Fibroblast of peridontal ligament (primary cell): ENCODE measurements around the gene HDLBP.
"Not testable (repeated sequence)": the region's sequence is repeated elsewhere in the genome, so short reads cannot be mapped to it uniquely, and the experiment has no call there.

ENCODE experiments used
- DNase-seq: peaks from one replicate; pipeline ENCODE4 v3.0.0-alpha.2; 2010; ENCODE audit errors: extremely low read depth

The HDLBP gene

DNA sequence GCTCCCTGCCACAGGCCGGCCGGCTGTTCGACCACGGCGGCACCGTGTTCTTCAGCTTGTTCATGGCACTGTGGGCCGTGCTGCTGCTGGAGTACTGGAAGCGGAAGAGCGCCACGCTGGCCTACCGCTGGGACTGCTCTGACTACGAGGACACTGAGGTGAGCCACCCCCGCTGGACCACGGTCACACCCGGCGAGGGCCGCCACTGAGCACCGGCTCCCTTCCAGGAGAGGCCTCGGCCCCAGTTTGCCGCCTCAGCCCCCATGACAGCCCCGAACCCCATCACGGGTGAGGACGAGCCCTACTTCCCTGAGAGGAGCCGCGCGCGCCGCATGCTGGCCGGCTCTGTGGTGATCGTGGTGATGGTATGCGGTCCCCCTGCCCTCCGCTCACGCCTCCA lies 106.2 kb downstream of the HDLBP start:
- DNase-seq: no peak

DNA sequence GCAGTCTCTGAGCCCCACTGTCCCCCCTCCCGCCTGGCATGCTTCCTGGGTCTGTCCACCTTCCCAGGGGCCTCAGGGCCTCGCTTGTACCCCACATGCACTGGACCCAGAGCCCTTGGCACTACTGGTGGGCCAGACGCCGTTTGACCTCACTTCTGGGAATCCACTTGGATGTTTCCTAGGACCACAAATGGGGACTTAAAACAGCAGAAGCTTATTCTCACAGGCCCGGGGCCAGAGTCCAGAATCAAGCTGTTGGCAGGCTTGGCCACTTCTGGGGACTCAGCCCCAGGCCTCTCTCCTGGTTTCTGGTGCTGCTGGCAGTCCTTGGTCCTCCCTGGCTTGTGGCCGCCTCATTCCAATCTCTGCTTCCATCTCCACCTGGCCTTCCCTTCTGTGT lies 107.4 kb downstream of the HDLBP start:
- DNase-seq: no peak

DNA sequence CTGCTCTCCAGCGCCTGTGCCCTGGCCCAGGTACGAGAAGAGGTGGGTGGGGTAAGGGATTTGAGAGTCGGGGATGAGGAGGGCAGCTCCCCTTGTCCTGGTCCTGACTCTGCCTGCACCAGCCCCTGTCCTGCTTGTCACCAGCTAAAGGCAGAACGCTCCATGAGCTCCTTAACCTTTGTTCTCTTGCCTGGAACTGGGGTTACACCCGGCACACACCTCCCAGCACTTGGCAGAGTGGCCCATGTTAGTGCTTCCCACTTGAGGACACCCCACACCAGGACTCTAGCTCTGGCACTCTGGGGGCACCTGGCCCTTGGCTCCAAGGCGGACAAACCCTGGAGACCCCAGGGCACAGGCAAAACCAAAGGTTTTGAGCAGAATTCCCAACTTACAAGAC lies 107.8 kb downstream of the HDLBP start:
- DNase-seq: no peak

DNA sequence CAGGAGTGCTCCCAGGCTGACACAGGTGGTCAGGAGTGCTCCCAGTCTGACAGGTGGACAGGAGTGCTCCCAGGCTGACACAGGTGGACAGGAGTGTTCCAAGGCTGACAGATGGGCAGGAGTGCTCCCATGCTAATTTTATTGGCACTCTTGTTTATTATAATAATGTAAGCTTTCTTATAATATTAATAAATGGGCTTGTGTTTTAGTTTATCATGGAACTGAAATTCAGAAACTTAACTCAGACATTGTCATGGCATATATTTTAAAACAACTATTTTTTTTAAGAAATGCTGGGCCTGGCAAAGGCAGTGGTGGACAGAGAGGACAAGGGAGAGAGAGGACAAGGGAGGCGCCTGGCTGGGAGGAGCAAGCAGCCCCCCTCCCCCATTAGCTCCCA lies 108.3 kb downstream of the HDLBP start:
- no peak for DNase-seq

DNA sequence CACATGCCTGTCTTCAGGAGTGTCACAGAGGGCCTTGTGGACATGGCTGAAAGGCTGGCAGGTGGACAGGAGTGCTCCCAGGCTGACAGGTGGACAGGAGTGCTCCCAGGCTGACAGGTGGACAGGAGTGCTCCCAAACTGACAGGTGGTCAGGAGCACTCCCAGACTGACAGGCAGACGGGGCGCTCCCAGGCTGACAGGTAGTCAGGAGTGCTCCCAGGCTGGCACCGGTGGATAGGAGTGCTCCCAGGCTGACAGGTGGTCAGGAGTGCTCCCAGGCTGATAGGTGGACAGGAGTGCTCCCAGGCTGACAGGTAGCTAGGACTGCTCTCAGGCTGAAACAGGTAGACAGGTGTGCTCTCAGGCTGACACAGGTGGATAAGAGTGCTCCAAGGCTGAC lies 110.4 kb downstream of the HDLBP start:
- no peak for DNase-seq

DNA sequence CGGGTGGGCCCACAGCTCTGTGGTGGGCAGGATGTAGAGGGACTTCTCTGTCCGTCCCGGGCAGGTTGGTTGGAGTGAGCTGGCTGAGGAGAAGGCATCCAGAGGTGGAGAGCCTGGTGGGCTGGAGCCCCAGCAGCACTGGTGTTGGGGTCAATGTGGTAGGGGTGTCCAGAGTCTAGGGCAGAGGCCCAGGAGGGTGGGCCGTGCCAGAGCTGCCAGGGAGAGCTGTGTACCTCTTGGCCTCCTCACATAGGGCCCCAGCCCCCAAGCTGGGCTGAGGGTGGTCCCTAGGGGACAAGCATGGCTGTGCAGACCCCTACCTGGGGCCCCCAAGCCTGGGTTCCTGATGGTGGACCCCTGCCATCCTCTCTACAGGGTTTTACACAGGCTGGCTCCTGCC lies 111.0 kb downstream of the HDLBP start:
- no peak for DNase-seq

DNA sequence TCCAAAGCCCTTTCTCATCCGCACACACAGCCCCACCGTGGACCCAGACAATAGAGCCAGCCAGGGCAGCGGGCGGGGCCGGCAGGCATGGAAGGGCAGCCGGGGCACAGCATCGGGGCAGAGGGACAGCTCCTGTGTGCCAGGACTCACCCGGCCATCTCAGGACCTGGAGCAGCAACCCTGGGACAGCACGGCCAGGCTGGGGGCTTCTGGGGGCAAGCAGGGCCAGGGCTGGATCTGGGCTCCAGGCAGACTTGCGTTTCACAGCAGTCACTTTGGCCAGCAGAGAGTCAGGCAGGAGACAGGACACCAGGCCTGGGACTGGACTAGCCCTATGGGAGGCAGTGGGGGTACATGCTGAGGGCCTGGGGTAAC lies 111.5 kb downstream of the HDLBP start:
- no peak for DNase-seq

DNA sequence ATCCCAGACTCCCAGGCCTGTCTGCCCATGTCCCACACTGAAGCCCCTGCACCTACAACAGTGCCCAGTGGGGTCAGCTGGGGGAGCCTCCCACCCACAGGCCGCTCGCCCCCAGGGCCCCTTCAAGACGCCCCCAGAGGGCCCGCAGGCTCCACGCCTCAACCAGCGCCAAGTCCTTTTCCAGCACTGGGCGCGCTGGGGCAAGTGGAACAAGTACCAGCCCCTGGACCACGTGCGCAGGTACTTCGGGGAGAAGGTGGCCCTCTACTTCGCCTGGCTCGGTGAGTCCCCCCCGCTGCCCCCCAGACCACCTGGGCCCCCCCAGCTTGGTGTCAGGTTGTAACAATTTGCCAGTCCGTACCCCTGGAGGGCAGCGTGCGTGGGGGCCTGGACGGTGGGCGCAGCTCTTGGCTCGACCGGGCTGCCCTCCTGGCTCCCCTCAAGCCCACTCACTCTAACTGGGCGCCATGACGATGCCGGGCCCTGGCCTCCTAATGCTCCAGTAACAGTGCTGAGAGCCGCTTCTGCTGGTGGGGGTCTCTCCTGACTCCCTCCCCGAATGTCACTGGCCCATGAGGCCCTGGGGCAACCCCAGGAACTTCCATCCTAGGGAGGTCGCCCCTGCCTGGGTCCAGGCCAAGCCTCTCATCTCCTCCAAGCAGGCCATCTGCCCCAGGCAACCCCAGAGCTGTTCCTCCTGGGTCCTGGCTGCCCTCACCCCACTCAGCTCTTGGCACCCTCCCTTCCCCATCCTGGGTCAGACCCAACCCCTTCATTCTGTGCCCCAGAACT lies 112.1 kb downstream of the HDLBP start:
- DNase-seq: no peak

DNA sequence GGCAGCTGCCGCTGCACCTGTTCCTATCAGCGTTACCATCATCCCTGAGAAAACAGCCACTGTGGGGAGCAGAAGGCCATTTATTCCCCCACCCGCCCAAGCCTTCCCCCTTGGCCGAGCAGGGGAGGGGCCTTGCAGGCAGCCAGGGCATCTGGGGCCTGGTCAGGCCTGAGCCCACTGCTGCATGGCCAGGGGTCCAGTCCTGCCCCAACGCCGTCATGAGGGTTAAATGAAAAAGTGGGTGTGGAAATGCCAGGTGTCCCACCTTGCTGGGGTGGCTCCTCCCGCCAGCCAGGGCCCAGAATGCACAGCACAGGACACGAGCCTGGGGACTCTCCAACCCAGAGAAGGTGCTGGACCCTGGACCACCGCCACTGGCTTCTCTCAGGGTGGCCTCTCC lies 112.8 kb downstream of the HDLBP start:
- no peak for DNase-seq

DNA sequence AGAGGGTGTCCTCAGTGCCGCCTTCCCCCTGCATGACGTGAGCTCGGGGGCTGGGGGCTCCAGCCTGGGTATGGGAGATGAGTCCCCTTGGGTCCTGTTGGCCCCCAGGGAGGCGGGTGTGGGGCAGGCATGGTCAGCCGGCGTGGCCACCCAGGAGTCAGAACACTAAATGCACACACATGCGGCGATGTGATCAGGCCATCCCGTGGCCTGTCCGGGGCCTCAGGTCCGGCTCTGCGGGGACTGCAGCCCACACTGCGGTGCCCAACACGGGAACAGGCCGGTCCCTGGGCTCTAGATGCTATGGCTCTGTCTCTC lies 113.2 kb downstream of the HDLBP start:
- no peak for DNase-seq

DNA sequence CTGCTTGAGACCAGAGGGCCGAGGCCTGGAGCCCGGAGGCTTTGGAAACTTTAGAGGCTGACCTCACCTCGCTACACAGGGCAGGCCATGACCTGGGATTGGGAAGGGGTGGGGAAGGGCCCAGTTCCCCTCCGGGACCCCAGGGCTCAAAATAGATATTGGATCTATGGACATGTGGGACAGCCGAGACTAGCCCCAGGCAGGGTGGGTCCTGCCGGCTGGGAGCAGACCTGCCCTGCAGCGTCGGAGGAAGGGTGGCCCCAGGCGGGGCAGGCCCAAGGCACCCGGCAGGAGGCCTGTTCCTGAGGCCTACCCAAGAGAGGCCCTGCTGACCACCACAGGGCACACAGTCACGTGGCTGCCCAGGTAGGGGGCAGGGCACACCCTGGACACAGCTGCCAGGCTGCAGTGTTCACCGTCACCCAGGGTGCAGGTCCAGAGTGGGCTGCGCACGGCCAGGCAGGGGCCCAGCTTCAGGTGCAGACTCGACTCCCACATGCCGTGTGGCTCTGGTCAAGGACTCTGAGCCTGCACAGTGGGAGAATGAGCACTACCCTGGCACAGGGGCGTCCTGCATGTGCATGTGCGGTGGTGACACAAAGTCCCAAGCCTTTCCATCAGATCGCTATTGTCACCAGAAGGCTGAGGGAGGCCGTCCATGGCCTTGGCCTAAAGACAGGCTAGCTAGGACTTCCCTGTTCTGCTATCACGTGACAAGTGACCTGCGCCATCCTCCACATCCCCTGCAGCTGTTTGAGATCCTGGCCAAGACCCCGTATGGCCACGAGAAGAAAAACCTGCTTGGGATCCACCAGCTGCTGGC lies 113.8 kb downstream of the HDLBP start:
- no peak for DNase-seq

DNA sequence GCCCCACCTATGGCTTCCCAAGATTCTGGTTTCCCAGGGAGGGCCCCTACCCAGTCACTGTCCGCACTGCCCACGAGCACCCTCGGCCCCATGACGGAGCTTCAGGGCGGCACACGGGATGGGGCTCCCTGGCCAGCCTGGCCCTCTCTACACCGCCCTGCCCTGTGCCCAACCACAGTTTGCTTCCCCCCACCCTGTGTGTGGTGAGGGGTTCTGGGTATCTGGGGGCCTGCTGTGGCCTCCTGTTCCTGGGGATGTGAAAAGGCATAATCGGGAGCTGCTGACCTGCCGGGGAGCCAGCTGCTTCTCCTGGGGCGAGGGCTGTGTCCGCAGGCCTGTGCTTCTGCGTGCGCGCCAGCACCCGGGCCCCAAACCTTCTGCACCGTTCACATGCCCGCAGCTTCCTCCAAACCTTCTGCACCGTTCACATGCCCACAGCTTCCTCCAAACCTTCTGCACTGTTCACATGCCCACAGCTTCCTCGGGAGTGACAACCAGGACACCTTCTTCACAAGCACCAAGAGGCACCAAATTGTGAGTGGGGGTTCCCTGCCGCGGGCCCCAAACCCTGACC lies 114.6 kb downstream of the HDLBP start:
- DNase-seq: no peak

DNA sequence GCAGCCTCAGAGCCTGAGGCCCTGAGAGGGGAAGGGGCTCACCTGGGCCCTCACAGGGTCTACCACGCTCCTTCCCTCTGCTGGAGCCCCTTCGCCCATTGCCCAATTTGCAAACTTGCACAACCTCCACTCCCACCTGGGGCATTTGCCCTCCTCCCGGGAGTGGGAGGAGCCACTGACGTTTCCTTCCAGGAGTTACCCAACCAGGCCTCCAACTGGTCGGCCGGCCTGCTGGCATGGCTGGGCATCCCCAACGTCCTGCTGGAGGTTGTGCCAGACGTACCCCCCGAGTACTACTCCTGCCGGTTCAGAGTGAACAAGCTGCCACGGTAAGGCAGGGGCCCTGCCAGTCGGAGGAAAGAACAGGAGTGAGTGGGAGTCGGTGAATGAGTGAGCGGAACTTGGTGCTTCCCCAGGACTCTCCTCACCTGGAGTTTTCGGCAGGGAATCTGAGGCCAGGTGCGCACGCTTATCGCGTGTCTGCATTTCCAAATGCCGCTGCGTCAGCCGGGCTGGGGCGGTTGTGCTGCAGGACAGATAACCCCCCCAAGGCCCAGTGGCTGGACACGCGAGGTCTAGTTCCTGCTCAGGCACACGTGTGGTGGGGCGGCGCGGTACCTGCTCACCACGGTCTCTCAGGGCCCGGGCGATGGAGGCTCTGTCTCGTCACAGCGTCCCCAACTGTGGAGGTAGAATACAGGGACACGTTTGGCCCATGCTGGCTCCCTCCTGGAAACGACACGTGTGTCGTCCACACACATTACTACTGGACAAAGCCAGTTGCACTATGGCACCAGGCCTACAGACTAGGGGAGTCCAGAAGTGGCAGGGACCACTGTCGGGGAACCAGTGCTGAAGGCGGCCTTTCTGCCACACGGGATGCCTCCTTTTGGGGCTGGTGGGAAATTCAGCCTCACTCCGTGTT lies 115.3 kb downstream of the HDLBP start:
- no peak for DNase-seq

DNA sequence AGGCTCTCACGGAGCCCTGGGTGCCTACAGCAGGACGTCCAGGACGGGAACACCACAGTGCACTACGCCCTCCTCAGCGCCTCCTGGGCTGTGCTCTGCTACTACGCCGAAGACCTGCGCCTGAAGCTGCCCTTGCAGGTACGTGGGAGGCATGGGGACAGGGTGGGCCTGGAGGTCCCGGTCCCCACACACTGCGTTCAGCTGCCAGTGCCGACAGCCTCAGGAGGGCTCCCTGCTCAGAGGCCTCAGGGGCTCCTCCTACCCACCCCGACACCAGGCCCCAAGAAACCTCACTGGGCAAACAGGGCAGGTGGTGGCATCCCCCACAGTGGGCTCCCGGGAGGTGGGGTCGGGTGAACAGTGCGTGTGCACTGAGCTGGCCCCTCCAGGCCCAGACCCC lies 116.2 kb downstream of the HDLBP start:
- no peak for DNase-seq

DNA sequence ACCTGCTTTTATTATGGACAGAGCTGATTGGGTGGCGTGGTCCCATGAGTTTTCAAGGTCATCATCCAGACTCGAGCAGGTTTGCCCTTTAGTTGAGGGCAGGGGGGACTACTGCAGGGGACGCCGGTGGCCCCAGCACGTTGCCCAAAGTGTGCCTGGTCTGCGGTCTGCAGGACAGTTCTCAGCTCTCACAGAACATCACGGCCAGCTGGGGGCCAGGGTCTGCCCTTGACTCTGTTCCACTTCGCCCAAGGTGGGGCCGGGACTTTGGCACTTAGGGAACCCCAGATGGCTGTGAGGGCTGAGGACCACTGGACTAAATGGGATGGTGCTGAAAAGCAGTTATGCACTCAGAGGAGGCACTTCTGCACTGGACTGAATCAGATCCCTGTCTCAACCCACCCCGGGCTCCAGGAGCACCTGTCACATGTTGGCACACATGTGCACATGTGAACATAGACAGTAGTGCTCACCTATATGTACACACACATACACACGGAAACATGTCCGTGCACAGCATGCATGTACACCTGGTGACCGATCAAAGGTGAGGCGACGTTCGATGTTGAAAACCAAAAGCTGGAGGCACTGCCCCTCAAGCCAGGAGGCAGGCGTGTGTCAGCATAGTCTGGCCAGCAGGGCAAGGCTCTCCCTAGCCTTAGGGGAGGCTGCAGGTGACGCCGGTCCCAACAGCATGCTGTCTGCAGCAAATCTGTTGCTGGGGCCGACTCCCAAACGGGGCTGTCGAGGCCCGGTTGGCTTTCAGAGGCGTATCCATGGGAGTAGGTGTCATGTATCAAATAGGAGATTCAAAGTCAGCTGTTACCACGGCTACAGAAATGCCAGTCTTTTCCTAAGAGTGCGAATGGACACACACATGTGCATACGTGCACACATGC lies 116.8 kb downstream of the HDLBP start:
- no peak for DNase-seq

DNA sequence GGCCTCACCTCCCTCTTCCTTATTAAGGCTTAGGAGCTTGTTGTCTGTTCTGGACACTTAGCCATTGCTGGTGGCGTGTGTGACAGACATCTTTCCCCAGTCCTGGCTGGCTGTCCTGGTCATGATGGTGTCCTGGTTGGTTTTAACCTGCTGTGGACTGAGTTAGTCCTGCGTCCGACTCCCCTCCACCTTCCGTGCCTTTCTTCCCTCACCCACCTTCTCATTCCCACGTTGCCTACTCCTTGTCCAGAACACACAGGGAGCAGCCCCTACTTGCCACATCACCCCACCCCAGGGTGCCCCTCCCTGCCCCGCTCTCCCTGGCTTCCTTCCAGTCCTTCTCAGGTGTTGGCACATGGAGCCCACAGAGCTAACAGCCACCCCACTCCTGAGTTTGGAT lies 117.5 kb downstream of the HDLBP start:
- DNase-seq: no peak

DNA sequence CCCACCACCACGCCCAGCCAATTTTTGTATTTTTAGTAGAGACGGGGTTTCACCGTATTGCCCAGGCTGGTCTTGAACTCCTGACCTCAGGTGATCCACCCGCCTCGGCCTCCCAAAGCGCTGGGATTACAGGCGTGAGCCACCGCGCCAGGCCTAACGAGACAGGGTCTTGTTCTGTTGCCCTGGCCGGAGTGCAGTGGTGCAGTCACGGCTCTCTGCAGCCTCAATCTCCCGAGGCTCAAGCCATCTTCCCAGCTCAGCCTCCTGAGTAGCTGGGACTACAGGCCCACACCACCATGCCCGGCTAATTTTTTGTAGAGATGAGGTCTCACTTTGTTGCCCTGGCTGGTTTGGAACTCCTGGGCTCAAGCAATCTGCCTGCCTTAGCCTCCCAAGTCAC lies 118.2 kb downstream of the HDLBP start:
- not testable (repeated sequence) for DNase-seq

DNA sequence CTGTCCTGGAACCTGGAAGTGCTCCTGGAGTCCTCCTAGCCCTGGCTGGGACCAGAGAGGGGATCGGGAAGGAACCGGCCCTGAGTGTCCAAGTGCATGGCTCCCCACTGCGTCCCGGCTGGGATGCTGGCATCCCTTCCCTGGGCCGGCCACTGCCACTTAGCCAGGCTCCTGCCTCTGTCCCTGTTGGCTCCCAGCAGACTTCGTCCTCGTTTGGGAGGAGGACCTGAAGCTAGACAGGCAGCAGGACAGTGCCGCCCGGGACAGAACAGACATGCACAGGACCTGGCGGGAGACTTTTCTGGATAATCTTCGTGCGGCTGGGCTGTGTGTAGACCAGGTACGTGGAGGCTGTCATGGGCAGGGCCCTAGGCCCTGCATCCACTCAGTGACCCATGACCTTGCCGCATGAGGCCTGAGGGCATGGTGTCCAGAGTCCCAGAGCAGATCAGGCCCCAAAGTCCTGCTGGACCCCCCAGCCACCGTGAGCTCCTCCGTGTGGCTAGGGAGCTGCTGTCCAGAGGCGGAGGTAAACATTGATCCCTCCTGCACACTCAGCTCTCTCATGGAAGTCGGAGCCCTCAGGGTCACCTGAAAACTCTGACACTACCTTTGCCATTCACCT lies 119.9 kb downstream of the HDLBP start:
- DNase-seq: no peak

DNA sequence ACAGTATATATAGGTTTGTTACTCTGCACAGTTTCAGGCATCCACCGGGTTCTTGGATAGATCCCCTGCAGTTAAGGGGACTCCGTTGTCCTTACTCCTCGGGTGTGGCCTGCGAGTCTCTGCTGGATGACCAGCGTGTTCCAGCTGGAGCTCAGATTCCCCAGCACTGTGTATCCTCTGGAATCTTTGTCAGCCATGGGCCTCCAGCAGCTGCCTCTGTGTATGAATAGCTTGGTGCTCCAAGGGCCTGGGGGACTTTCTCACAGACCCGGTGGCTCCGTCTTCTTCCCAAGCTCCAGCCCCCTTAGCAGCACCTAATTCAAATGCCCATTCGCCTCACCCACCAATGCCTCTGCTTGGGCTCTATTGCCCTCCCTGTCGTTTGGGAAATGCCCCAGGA lies 120.7 kb downstream of the HDLBP start:
- DNase-seq: no peak

DNA sequence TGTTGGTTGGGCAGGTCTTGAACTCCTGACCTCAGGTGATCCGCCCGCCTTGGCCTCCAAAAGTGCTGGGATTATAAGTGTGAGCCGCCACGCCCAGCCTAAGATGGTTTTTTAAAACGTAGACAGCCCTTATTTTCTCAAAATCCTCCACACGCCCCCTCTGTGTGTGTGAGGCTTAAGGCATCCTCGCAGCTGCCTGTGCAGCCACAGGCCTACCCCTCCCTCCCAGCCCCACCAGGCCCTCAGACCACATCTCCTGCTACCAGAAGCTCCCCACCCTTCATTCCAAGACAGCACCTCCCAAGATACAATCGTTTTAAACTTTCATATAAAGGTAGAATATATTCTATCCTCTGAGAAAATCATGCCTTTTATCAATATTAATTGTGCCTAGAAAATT lies 122.2 kb downstream of the HDLBP start:
- no peak for DNase-seq

DNA sequence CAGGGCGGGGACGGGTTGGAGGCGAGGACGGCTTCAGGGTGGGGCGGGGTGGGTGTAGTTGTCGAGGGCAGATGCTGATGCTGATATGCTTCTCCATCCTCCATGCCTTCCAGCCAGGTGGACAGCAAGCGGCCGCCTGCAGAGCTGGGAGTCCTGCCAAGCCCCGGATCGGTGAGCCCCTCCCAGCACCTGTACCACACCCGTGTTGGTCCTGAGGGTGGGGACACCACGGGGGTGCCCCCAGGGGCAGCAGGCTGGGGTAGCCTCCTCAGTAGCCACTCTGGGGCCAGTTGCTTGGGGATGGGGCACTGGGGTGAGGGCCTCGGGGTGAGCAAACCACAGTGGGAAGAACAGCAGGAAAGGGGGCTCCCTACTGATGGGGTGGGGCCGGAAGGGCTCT lies 124.4 kb downstream of the HDLBP start:
- no peak for DNase-seq
